IMR-90 (cell line): ENCODE measurements around the gene BRAT1. TPM values are rescaled to one million over a fixed set of nuclear protein-coding genes. Genes with fewer than 3 reads are reported as not detected.

Source experiments
- ATAC-seq: fragments of 200-7000 bp; cut with Tn5 transposase; 2 replicates; pipeline ENCODE4 v1.9.1; 2020; ENCODE audit warnings: low read depth, mild to moderate bottlenecking, moderate library complexity
- BruUV-seq: library from RNA; stranded (reverse); fragments of 400-500 nt; replicated peaks from 2 replicates; lab custom pipeline; 2021; lab: Mats Ljungman, UMichigan
- CTCF ChIA-PET: fragments of 300-600 bp; formaldehyde crosslinking; extraction: SDS; loops from one replicate; lab custom pipeline; 2021; ENCODE audit warnings: antibody characterized with exemption; lab: Yijun Ruan, JAX
- POLR2A ChIA-PET: fragments of 300-600 bp; sonication (Branson Sonifier 250); formaldehyde crosslinking; loops from one replicate; lab custom pipeline; 2022; ENCODE audit warnings: antibody characterized with exemption; ENCODE audit not compliant: unreplicated experiment; lab: Charles Lee
- DNase-seq: peaks from one replicate; pipeline ENCODE4 v3.0.0; 2013
- H2AFZ ChIP-seq: replicated peaks from 2 replicates; pipeline ENCODE3; 2013; ENCODE audit warnings: low read length, mild to moderate bottlenecking; ENCODE audit not compliant: poor library complexity
- H2AK5ac ChIP-seq: 2 replicates; pipeline ENCODE4 v1.6.1; 2013; ENCODE audit warnings: low read depth, low read length, inconsistent platforms
- H2AK9ac ChIP-seq: replicated peaks from 2 replicates; pipeline ENCODE3; 2013; ENCODE audit warnings: mild to moderate bottlenecking, low read depth, low read length, moderate library complexity; ENCODE audit not compliant: poor library complexity
- H2BK120ac ChIP-seq: 2 replicates; pipeline ENCODE4 v1.6.1; 2013; ENCODE audit warnings: low read depth, low read length, inconsistent platforms
- H2BK15ac ChIP-seq: 3 replicates; pipeline ENCODE4 v1.6.1; 2013; ENCODE audit warnings: low read depth, low read length, inconsistent platforms
- H2BK20ac ChIP-seq: 2 replicates; pipeline ENCODE4 v1.6.1; 2013; ENCODE audit warnings: low read depth, mild to moderate bottlenecking, inconsistent platforms, low read length, moderate library complexity
- H2BK5ac ChIP-seq: 2 replicates; pipeline ENCODE4 v1.6.1; 2013; ENCODE audit warnings: mild to moderate bottlenecking, low read depth, low read length, inconsistent platforms; ENCODE audit not compliant: poor library complexity, severe bottlenecking
- H3K14ac ChIP-seq: replicated peaks from 2 replicates; pipeline ENCODE4 v1.6.1; 2013; ENCODE audit warnings: low read depth, low read length, inconsistent platforms
- H3K18ac ChIP-seq: 2 replicates; pipeline ENCODE4 v1.6.1; 2013; ENCODE audit warnings: low read depth, low read length, control low read depth
- H3K23ac ChIP-seq: 2 replicates; pipeline ENCODE4 v1.6.1; 2013; ENCODE audit warnings: low read depth, low read length, inconsistent platforms
- H3K27ac ChIP-seq: 2 replicates; pipeline ENCODE4 v1.5.1; 2013; ENCODE audit warnings: mild to moderate bottlenecking, control low read depth, low read length; ENCODE audit not compliant: insufficient read depth
- H3K27me3 ChIP-seq: 2 replicates; pipeline ENCODE4 v1.6.1; 2013; ENCODE audit warnings: low read length; ENCODE audit not compliant: control insufficient read depth, insufficient read depth
- H3K36me3 ChIP-seq: 2 replicates; pipeline ENCODE4 v1.6.1; 2013; ENCODE audit warnings: low read length, mixed read lengths; ENCODE audit not compliant: control insufficient read depth, insufficient read depth
- H3K4ac ChIP-seq: 2 replicates; pipeline ENCODE4 v1.6.1; 2013; ENCODE audit warnings: low read depth, low read length, inconsistent platforms
- H3K4me1 ChIP-seq: 2 replicates; pipeline ENCODE4 v1.6.1; 2013; ENCODE audit warnings: low read length, mixed read lengths; ENCODE audit not compliant: control insufficient read depth, insufficient read depth
- H3K4me2 ChIP-seq: 2 replicates; pipeline ENCODE4 v1.6.1; 2013; ENCODE audit warnings: low read depth, mild to moderate bottlenecking, control low read depth, low read length, moderate library complexity
- H3K4me3 ChIP-seq: 2 replicates; pipeline ENCODE4 v1.5.1; 2013; ENCODE audit warnings: low read depth, mild to moderate bottlenecking, control low read depth, low read length, moderate library complexity; ENCODE audit not compliant: insufficient read depth
- H3K56ac ChIP-seq: 2 replicates; pipeline ENCODE4 v1.6.1; 2013; ENCODE audit warnings: low read length, inconsistent platforms; ENCODE audit not compliant: insufficient read depth; ENCODE audit errors: extremely low read depth
- H3K79me1 ChIP-seq, 2 experiments: 2 replicates each; pipeline ENCODE4 v1.6.1; 2013; ENCODE audit warnings: low read length in 2 of 2, inconsistent platforms in 1 of 2, low read depth in 1 of 2
- H3K9ac ChIP-seq: 2 replicates; pipeline ENCODE4 v1.6.1; 2013; ENCODE audit warnings: low read depth, low read length, control low read depth
- H3K9me1 ChIP-seq: 2 replicates; pipeline ENCODE4 v1.6.1; 2013; ENCODE audit warnings: low read length, inconsistent platforms; ENCODE audit not compliant: insufficient read depth
- H3K9me3 ChIP-seq: 2 replicates; pipeline ENCODE4 v1.6.1; 2013; ENCODE audit warnings: low read length; ENCODE audit not compliant: control insufficient read depth, insufficient read depth
- H4K20me1 ChIP-seq: 2 replicates; pipeline ENCODE4 v1.6.1; 2013; ENCODE audit warnings: low read length, inconsistent platforms; ENCODE audit not compliant: insufficient read depth
- H4K5ac ChIP-seq: 2 replicates; pipeline ENCODE4 v1.6.1; 2013; ENCODE audit warnings: mild to moderate bottlenecking, low read depth, low read length, control low read depth
- H4K8ac ChIP-seq, 2 experiments: 2 replicates each; pipeline ENCODE4 v1.6.1; 2013; ENCODE audit warnings: low read depth in 2 of 2, low read length in 2 of 2, control low read depth in 1 of 2, inconsistent platforms in 1 of 2
- H4K91ac ChIP-seq: 2 replicates; pipeline ENCODE4 v1.6.1; 2013; ENCODE audit warnings: low read depth, low read length, inconsistent platforms; ENCODE audit not compliant: insufficient read depth
- BHLHE40 ChIP-seq: fragments of 150-350 bp; IDR thresholded peaks from 2 replicates; pipeline ENCODE4 v1.6.1; 2016; ENCODE audit warnings: mild to moderate bottlenecking, low read depth, low read length
- CEBPB ChIP-seq: IDR thresholded peaks from 2 replicates; pipeline ENCODE4 v1.6.1; 2012; ENCODE audit warnings: low read depth, low read length, improper control_type of control experiment
- CHD1 ChIP-seq: IDR thresholded peaks from 2 replicates; pipeline ENCODE4 v1.6.1; 2012; ENCODE audit warnings: low read depth, low read length, improper control_type of control experiment
- FOS ChIP-seq: fragments of 150-350 bp; IDR thresholded peaks from 2 replicates; pipeline ENCODE4 v1.6.1; 2016; ENCODE audit warnings: low read depth, low read length
- MAFK ChIP-seq: IDR thresholded peaks from 2 replicates; pipeline ENCODE4 v1.6.1; 2012; ENCODE audit warnings: low read depth, low read length, improper control_type of control experiment
- MAZ ChIP-seq: IDR thresholded peaks from 2 replicates; pipeline ENCODE4 v1.6.1; 2012; ENCODE audit warnings: low read depth, mild to moderate bottlenecking, low read length, improper control_type of control experiment, moderate library complexity, borderline replicate concordance
- MXI1 ChIP-seq: IDR thresholded peaks from 2 replicates; pipeline ENCODE4 v1.6.1; 2012; ENCODE audit warnings: low read depth, mild to moderate bottlenecking, low read length, moderate library complexity, borderline replicate concordance
- NFE2L2 ChIP-seq: fragments of 150-350 bp; IDR thresholded peaks from 2 replicates; pipeline ENCODE4 v1.6.1; 2016; ENCODE audit warnings: low read depth, mild to moderate bottlenecking, low read length
- POLR2A ChIP-seq: IDR thresholded peaks from 2 replicates; pipeline ENCODE4 v1.6.1; 2012; ENCODE audit warnings: mild to moderate bottlenecking, low read depth, low read length
- RAD21 ChIP-seq: IDR thresholded peaks from 2 replicates; pipeline ENCODE4 v1.6.1; 2012; ENCODE audit warnings: low read length, improper control_type of control experiment
- RCOR1 ChIP-seq: IDR thresholded peaks from 2 replicates; pipeline ENCODE4 v1.6.1; 2012; ENCODE audit warnings: mild to moderate bottlenecking, low read length, improper control_type of control experiment; ENCODE audit not compliant: insufficient replicate concordance
- SMC3 ChIP-seq: fragments of 150-350 bp; IDR thresholded peaks from 2 replicates; pipeline ENCODE4 v1.6.1; 2016; ENCODE audit warnings: low read depth, mild to moderate bottlenecking, antibody characterized with exemption, low read length, moderate library complexity
- WGBS, 2 experiments: methylation state at CpG; one replicate each; pipeline versions ENCODE4 v1.1.5 to v1.1.7; 2013; ENCODE audit warnings: missing lambda C conversion rate in 2 of 2; ENCODE audit not compliant: insufficient read length in 1 of 2; ENCODE audit errors: extremely low coverage in 2 of 2; 5-methylcytosine and 5-hydroxymethylcytosine counted together
- dilution Hi-C: fragments of 300-500 bp; cut with HindIII; formaldehyde crosslinking; loops from one replicate; pipeline ENCODE4 v1.14.3; 2018; ENCODE audit warnings: low sequenced_read_pairs; ENCODE audit not compliant: unreplicated experiment
- in situ Hi-C: fragments of 300-500 bp; cut with MboI; formaldehyde crosslinking; loops from 3 replicates; pipeline ENCODE4 v1.14.3; 2019; ENCODE audit warnings: low sequenced_read_pairs, inconsistent platforms, mixed read lengths
- intact Hi-C: fragments of 100-400 bp; cut with micrococcal nuclease; formaldehyde crosslinking; loops from 2 replicates; pipeline ENCODE4 v1.10.0; 2022
- polyA plus RNA-seq, 3 experiments: library from polyadenylated mRNA; depleted of rRNA; stranded (reverse); fragments of >200 nt; gene quantifications; 2 replicates each; pipeline ENCODE4 v1.2.3, GENCODE V29; 2012; ENCODE audit warnings: low replicate concordance in 1 of 3
- total RNA-seq: library from RNA; depleted of rRNA; stranded (reverse); fragments of >200 nt; gene quantifications from 2 replicates; pipeline ENCODE4 v1.2.3, GENCODE V29; 2012
- TF ChIP-seq, protein P1 (sequence below): fragments of 150-350 bp; IDR thresholded peaks from 2 replicates; pipeline ENCODE4 v1.6.1; 2016; ENCODE audit warnings: low read depth, mild to moderate bottlenecking, low read length, moderate library complexity, borderline replicate concordance
- TF ChIP-seq, protein P2 (sequence below): fragments of 150-350 bp; IDR thresholded peaks from 2 replicates; pipeline ENCODE4 v1.6.1; 2017; ENCODE audit warnings: mild to moderate bottlenecking, antibody characterized with exemption, low read length, low read depth
- TF ChIP-seq, protein P3 (sequence below): conservative IDR thresholded peaks from 2 replicates; pipeline ENCODE4 v1.5.1; 2012; ENCODE audit warnings: mild to moderate bottlenecking, low read depth, low read length, improper control_type of control experiment

Gene BRAT1
- total and polyA plus RNA-seq, 2 of the 4 experiments (the other 2 are of a cell fraction) = 6.8 to 21.9 TPM

DNA sequence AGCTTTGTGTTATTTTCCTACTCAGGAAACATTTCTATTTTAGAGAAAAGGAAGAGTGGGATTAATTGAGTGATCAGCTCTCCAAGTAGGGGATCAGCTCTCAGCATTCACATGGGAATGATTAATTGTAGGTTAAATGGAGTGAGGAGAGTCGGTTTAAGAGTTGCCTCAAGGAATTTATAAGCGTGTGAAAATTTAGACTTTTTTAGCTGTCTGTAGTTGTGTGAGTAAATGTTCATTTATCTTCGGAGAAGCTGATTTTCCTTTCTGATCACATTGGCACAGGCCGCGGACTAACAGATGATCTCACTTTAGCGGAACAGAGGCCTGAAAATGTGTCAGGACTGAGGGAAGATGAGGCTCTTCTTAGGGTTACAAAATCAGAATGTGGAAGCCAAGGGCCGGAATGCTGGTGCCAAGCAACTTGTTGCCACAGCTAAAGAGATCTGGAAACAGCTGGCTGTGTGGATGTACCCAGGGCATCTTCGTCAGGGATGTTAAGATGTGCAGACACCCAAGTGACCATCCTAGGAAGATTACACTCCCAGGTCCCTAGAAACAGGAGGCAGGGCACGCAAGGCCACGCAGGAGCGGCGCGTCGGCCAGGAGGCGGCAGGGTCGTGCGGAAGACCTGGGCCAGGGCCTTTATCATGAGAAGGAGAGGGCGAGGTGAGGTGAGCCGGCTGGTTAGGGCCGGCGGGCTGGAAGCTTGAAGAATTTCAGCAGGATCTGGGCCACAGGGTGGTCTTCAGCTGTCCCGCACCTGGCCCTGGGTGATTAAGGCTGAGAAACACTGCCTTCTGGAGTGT lies 41.3 kb upstream of the BRAT1 start:
- Histone ChIP-seq H3K4ac (no peak overlapping the region), H3K27me3 (no peaks in the 10 kb centered on the region), H4K91ac (no peak overlapping the region), H3K27ac (no peak overlapping the region), H2BK20ac (no peak overlapping the region), H3K9me1 (no peaks in the 10 kb centered on the region), H3K23ac (no peak overlapping the region), H2BK15ac (no peak overlapping the region), H3K14ac (no peak overlapping the region), H2AK5ac (no peak overlapping the region), H4K20me1 (no peaks in the 10 kb centered on the region), H2AFZ (no peak overlapping the region), H3K4me1 (no peaks in the 10 kb centered on the region), H3K4me2 (no peak overlapping the region), H3K56ac (no peak overlapping the region), H3K4me3 (no peak overlapping the region), H4K5ac (no peak overlapping the region), H2BK5ac (no peak overlapping the region), H3K36me3 (peaks cover 49% of the 10 kb centered on the region), H2BK120ac (no peak overlapping the region), H2AK9ac (peak overlapping the region; percentile 55), H3K79me1 (no peaks in the 10 kb centered on the region), H3K18ac (no peak overlapping the region), H4K8ac (no peak overlapping the region), H3K9ac (no peak overlapping the region), H3K9me3 (no peaks in the 10 kb centered on the region)
- in situ Hi-C loops (no loop called here), intact Hi-C loops (no loop called here), dilution Hi-C loops (no loop called here)
- CTCF ChIA-PET = interaction anchor here (0.6 to 1.1 kb wide), 2 partner anchors 12 to 215 kb away, joined by 3 to 4 read pairs; no protein-coding TSS in a partner anchor
- 84% methylated on average over 10 of the region's 22 CpGs; no CpG with 5 or more reads in 1 of the 2 experiments for WGBS, 2 experiments
- ATAC-seq (no peak), DNase-seq (no peak)
- no TSS peak for BruUV-seq
- POLR2A ChIA-PET = no interaction called here
- TF ChIP-seq RAD21 (no peak), MAFK (no peak), SMC3 (no peak), POLR2A (no peak), BHLHE40 (no peak), MAZ (no peak), FOS (no peak), NFE2L2 (no peak), RCOR1 (no peak), CEBPB (no peak), MXI1 (no peak), CHD1 (no peak)
- TF ChIP-seq, protein P1, sequence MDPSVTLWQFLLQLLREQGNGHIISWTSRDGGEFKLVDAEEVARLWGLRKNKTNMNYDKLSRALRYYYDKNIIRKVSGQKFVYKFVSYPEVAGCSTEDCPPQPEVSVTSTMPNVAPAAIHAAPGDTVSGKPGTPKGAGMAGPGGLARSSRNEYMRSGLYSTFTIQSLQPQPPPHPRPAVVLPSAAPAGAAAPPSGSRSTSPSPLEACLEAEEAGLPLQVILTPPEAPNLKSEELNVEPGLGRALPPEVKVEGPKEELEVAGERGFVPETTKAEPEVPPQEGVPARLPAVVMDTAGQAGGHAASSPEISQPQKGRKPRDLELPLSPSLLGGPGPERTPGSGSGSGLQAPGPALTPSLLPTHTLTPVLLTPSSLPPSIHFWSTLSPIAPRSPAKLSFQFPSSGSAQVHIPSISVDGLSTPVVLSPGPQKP = no peak
- TF ChIP-seq, protein P2, sequence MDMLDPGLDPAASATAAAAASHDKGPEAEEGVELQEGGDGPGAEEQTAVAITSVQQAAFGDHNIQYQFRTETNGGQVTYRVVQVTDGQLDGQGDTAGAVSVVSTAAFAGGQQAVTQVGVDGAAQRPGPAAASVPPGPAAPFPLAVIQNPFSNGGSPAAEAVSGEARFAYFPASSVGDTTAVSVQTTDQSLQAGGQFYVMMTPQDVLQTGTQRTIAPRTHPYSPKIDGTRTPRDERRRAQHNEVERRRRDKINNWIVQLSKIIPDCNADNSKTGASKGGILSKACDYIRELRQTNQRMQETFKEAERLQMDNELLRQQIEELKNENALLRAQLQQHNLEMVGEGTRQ = no peak
- TF ChIP-seq, protein P3, sequence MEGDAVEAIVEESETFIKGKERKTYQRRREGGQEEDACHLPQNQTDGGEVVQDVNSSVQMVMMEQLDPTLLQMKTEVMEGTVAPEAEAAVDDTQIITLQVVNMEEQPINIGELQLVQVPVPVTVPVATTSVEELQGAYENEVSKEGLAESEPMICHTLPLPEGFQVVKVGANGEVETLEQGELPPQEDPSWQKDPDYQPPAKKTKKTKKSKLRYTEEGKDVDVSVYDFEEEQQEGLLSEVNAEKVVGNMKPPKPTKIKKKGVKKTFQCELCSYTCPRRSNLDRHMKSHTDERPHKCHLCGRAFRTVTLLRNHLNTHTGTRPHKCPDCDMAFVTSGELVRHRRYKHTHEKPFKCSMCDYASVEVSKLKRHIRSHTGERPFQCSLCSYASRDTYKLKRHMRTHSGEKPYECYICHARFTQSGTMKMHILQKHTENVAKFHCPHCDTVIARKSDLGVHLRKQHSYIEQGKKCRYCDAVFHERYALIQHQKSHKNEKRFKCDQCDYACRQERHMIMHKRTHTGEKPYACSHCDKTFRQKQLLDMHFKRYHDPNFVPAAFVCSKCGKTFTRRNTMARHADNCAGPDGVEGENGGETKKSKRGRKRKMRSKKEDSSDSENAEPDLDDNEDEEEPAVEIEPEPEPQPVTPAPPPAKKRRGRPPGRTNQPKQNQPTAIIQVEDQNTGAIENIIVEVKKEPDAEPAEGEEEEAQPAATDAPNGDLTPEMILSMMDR = no peak
